Parathyroid adenoma (tissue), 2 donors: ENCODE results near the gene TMEM236.
A peak's percentile ranks its signal among the peaks of the same experiment; 100 is the strongest.

Source experiments
- H2AFZ ChIP-seq: fragments of 300-600 bp; sonication (generic); one replicate; pipeline ENCODE4 v1.7.0; 2017; ENCODE audit warnings: antibody characterized with exemption, mild to moderate bottlenecking
- H3K27ac ChIP-seq: fragments of 300-600 bp; sonication (generic); one replicate; pipeline ENCODE4 v1.7.0; 2017
- H3K27me3 ChIP-seq: fragments of 300-600 bp; sonication (generic); one replicate; pipeline ENCODE4 v1.7.0; 2017; ENCODE audit warnings: low read length; ENCODE audit not compliant: control insufficient read depth, insufficient read depth
- H3K36me3 ChIP-seq: fragments of 300-600 bp; sonication (generic); one replicate; pipeline ENCODE4 v1.7.0; 2017; ENCODE audit warnings: low read length; ENCODE audit not compliant: control insufficient read depth, insufficient read depth
- H3K4me1 ChIP-seq: fragments of 300-600 bp; sonication (generic); one replicate; pipeline ENCODE4 v1.7.0; 2017; ENCODE audit warnings: control low read depth
- H3K4me2 ChIP-seq: fragments of 300-600 bp; sonication (generic); one replicate; pipeline ENCODE4 v1.7.0; 2017; ENCODE audit warnings: low read length
- H3K4me3 ChIP-seq: fragments of 300-600 bp; sonication (generic); one replicate; pipeline ENCODE4 v1.7.0; 2017; ENCODE audit warnings: low read depth, low read length
- H3K79me2 ChIP-seq: fragments of 300-600 bp; sonication (generic); one replicate; pipeline ENCODE4 v1.7.0; 2017; ENCODE audit warnings: control low read depth
- H3K9ac ChIP-seq: fragments of 300-600 bp; sonication (generic); one replicate; pipeline ENCODE4 v1.7.0; 2017; ENCODE audit warnings: mild to moderate bottlenecking
- H3K9me3 ChIP-seq: fragments of 300-600 bp; sonication (generic); one replicate; pipeline ENCODE4 v1.7.0; 2017; ENCODE audit warnings: low read length; ENCODE audit not compliant: control insufficient read depth
- TF ChIP-seq, protein P1 (sequence below): fragments of 300-600 bp; sonication (generic); IDR thresholded peaks from one replicate; pipeline ENCODE4 v1.7.0; 2017; ENCODE audit warnings: antibody characterized with exemption, mild to moderate bottlenecking
- donor health status: primary hyperparathyroidism.

Gene TMEM236

DNA sequence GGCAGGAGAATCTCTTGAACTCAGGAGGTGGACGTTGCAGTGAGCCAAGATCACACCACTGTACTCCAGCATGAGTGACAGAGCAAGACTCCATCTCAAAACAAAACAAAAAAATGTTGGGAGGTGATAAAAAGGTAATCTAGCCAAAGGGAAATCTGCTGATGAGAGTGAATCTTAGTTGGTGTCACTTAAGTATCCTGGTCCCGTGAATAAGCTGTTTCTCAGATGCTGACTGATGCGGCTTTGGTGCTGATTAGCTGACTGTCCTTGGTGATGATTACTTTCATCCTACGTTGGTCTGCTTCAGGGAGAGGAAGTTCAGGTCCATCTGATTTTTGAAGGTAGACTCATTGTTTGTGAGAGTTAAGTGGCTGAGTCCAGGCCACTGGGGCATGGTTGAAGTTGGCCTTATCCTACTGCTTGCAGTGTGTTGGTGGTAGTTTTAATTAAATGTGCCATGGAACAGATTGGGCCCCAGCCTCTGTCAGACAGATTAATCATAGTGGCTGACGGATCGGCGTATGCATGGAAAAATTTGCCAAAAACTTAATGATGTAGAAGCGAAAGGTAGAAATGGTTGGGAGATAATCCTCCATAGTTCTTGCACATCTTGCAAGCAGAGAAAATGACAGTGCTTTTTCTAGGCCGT lies 17.4 kb upstream of the TMEM236 start:
- Histone ChIP-seq H3K36me3 (no peaks in the 10 kb centered on the region), H3K9ac (no peak overlapping the region), H3K4me3 (no peak overlapping the region), H3K79me2 (no peaks in the 10 kb centered on the region), H2AFZ (no peak overlapping the region), H3K9me3 (no peaks in the 10 kb centered on the region), H3K4me1 (no peaks in the 10 kb centered on the region), H3K4me2 (no peak overlapping the region), H3K27me3 (no peaks in the 10 kb centered on the region), H3K27ac (no peak overlapping the region)
- TF ChIP-seq, protein P1, sequence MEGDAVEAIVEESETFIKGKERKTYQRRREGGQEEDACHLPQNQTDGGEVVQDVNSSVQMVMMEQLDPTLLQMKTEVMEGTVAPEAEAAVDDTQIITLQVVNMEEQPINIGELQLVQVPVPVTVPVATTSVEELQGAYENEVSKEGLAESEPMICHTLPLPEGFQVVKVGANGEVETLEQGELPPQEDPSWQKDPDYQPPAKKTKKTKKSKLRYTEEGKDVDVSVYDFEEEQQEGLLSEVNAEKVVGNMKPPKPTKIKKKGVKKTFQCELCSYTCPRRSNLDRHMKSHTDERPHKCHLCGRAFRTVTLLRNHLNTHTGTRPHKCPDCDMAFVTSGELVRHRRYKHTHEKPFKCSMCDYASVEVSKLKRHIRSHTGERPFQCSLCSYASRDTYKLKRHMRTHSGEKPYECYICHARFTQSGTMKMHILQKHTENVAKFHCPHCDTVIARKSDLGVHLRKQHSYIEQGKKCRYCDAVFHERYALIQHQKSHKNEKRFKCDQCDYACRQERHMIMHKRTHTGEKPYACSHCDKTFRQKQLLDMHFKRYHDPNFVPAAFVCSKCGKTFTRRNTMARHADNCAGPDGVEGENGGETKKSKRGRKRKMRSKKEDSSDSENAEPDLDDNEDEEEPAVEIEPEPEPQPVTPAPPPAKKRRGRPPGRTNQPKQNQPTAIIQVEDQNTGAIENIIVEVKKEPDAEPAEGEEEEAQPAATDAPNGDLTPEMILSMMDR: no peak

DNA sequence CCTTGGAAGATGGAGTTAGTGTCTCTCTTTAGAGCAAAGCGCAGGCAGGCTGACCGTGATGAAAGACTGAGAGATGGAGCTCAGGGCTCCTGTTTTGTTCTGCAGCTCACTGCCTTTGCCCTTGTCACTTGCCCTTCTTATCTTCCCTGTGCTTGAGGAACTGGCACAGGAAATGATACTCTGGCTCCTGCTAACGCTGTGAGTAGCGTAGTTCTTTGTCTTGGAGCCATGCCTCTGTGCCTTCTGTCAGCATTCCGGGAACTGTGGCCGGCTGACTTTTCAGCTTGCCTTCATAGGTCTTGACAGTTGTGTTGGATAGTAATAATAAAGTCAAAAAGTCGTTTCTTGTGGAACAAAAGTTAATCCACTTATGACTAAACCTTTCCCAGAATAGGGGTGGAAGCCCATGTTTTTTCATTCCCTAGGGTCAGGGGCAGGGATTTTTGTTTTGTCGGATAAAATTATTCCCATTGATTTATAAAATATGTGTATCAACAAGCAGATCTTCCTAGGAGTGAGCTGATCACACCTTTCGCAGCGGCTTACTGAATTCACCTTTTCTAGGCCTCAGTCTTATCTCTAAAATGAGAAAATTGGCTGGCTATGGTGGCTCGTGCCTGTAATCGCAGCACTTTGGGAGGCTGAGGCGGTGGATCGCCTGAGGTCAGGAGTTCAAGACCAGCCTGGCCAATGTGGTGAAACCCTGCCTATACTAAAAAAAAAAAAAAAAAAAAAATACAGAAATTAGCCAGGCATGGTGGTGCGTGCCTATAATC lies 16.6 kb upstream of the TMEM236 start:
- no peak overlapping the region for H2AFZ ChIP-seq
- H3K9me3 ChIP-seq: no peaks in the 10 kb centered on the region
- no peak overlapping the region for H3K9ac ChIP-seq
- H3K27ac ChIP-seq: no peak overlapping the region
- TF ChIP-seq, protein P1: no peak
- H3K4me3 ChIP-seq: no peak overlapping the region
- H3K36me3 ChIP-seq: no peaks in the 10 kb centered on the region
- no peak overlapping the region for H3K4me2 ChIP-seq
- H3K27me3 ChIP-seq: no peaks in the 10 kb centered on the region
- no peaks in the 10 kb centered on the region for H3K79me2 ChIP-seq
- H3K4me1 ChIP-seq: no peaks in the 10 kb centered on the region

DNA sequence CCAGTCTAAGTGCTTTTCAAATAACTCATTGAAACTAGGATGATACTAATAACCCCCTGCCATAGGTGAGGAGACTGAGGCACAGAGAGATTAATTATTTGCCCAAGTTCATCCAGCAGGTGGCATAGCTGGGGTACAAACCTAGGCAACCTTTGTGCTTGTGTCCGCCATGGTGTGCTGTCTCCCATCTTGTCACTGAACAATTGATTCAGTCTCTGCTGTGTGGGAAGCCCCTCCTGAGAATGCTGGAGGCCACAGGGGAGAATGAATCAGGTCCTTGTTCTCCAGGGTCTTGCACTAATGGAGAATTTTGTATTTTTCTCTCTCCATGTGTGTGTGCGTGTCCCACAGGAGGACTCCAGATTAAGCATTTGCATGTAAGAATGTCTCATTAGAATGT lies 15.8 kb upstream of the TMEM236 start:
- Histone ChIP-seq H3K4me2 (no peak overlapping the region), H3K4me3 (no peak overlapping the region), H2AFZ (no peak overlapping the region), H3K9me3 (no peaks in the 10 kb centered on the region), H3K36me3 (no peaks in the 10 kb centered on the region), H3K27ac (no peak overlapping the region), H3K9ac (no peak overlapping the region), H3K4me1 (no peaks in the 10 kb centered on the region), H3K27me3 (no peaks in the 10 kb centered on the region), H3K79me2 (no peaks in the 10 kb centered on the region)
- TF ChIP-seq, protein P1: no peak

DNA sequence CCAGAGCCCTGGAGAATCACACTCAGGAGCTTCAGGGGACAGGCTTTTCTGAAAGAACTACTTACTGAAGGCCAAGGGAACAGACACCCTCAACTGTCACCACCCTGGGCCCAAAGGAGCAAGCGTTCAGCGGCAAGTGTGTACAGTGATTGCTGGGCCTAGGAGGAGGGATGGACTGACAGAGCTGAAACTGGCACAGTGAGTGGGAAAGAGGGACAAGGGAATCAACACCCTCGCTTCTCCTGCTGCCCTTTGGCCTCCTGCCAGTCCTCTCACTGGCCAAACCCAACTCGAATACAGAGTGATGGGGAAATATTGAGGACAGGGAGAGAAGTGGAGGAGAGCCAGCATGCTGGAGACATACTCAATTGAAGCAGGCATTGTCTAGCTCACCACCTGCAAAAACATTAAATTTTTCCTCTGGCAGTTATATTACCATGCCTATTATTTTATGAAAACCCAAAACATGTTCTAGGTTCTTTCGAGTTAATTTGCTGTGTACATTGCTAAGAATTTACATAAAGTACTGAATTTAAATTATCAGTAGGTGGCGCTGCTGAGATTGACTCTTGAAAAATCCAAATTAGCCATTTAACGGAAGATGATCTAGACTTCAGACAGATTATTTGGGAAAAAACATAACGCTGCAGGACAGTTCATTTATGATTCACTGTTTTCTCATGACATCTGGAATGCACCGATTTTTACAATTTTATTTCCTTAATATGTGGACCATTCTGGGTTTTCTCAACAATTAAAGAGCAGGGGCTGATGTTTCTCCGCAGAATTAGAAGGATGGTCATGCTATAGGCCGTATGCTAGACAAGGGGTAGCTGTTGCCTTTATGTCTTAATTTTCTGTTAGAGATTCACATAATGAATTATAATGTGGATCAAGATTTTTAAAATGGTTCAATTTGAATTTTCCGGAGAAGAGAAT lies 14.7 kb upstream of the TMEM236 start:
- TF ChIP-seq, protein P1: peak; percentile 48

More for the DNA sequence above, 14.7 kb upstream of the TMEM236 start:
- H3K36me3 ChIP-seq: no peaks in the 10 kb centered on the region
- no peaks in the 10 kb centered on the region for H3K79me2 ChIP-seq
- H3K4me1 ChIP-seq: no peaks in the 10 kb centered on the region
- no peak overlapping the region for H2AFZ ChIP-seq
- H3K9me3 ChIP-seq: no peaks in the 10 kb centered on the region
- H3K4me2 ChIP-seq: no peak overlapping the region
- no peak overlapping the region for H3K4me3 ChIP-seq
- no peak overlapping the region for H3K9ac ChIP-seq
- H3K27me3 ChIP-seq: no peaks in the 10 kb centered on the region
- H3K27ac ChIP-seq: no peak overlapping the region
